GM23248 (cell line): Measurements from ENCODE around the gene ECI1. TPM values are rescaled to one million over a fixed set of nuclear protein-coding genes. Genes with fewer than 3 reads are reported as not detected.

ENCODE experiments used
- DNase-seq: peaks from one replicate; pipeline ENCODE4 v3.0.0-alpha.2; 2015
- H2AFZ ChIP-seq: fragments of 200-600 bp; sonication (generic); 2 replicates; pipeline ENCODE4 v1.6.1; 2016; ENCODE audit warnings: antibody characterized with exemption
- H3F3A ChIP-seq: fragments of 200-600 bp; sonication (generic); 2 replicates; pipeline ENCODE4 v1.6.1; 2016; ENCODE audit warnings: mild to moderate bottlenecking, antibody characterized with exemption, mixed run types; ENCODE audit not compliant: insufficient read depth
- H3K27ac ChIP-seq: fragments of 200-600 bp; sonication (generic); 2 replicates; pipeline ENCODE4 v1.5.1; 2016; ENCODE audit warnings: mild to moderate bottlenecking
- H3K27me3 ChIP-seq: fragments of 200-600 bp; sonication (generic); replicated peaks from 2 replicates; pipeline ENCODE4 v1.6.1; 2016; ENCODE audit warnings: mild to moderate bottlenecking; ENCODE audit not compliant: insufficient read depth
- H3K36me3 ChIP-seq: fragments of 200-600 bp; sonication (generic); 2 replicates; pipeline ENCODE4 v1.6.1; 2016; ENCODE audit warnings: low read depth, mild to moderate bottlenecking
- H3K4me1 ChIP-seq: fragments of 200-600 bp; sonication (generic); 2 replicates; pipeline ENCODE4 v1.6.1; 2016; ENCODE audit warnings: mild to moderate bottlenecking; ENCODE audit not compliant: insufficient read depth
- H3K4me2 ChIP-seq: fragments of 200-600 bp; sonication (generic); one replicate; pipeline ENCODE4 v1.6.1; 2016; ENCODE audit warnings: mild to moderate bottlenecking; ENCODE audit not compliant: unreplicated experiment
- H3K4me3 ChIP-seq: fragments of 200-600 bp; sonication (generic); 2 replicates; pipeline ENCODE4 v1.5.1; 2016; ENCODE audit warnings: mild to moderate bottlenecking
- H3K79me2 ChIP-seq: fragments of 200-600 bp; sonication (generic); 2 replicates; pipeline ENCODE4 v1.6.1; 2016; ENCODE audit warnings: mild to moderate bottlenecking; ENCODE audit not compliant: insufficient read depth
- H3K9ac ChIP-seq: fragments of 200-600 bp; sonication (generic); 2 replicates; pipeline ENCODE4 v1.6.1; 2016; ENCODE audit warnings: mild to moderate bottlenecking
- H3K9me2 ChIP-seq: fragments of 200-600 bp; sonication (generic); 2 replicates; pipeline ENCODE4 v1.6.1; 2016; ENCODE audit warnings: mixed run types, mild to moderate bottlenecking, moderate library complexity; ENCODE audit not compliant: insufficient read depth
- H3K9me3 ChIP-seq: fragments of 200-600 bp; sonication (generic); one replicate; pipeline ENCODE4 v1.6.1; 2017; ENCODE audit warnings: low read depth
- H4K20me1 ChIP-seq: fragments of 200-600 bp; sonication (generic); 2 replicates; pipeline ENCODE4 v1.6.0; 2016; ENCODE audit not compliant: insufficient read depth
- EZH2 ChIP-seq: fragments of 200-600 bp; sonication (generic); IDR thresholded peaks from 2 replicates; pipeline ENCODE4 v1.6.1; 2018; ENCODE audit warnings: antibody characterized with exemption, mild to moderate bottlenecking; ENCODE audit not compliant: insufficient read depth, poor library complexity, severe bottlenecking
- EZH2phosphoT487 ChIP-seq: fragments of 200-600 bp; sonication (generic); IDR thresholded peaks from 2 replicates; pipeline ENCODE4 v1.6.1; 2018; ENCODE audit warnings: antibody characterized with exemption, moderate library complexity, mild to moderate bottlenecking, low read depth; ENCODE audit not compliant: insufficient read depth
- WGBS, 2 experiments: methylation state at CpG; one replicate each; pipeline ENCODE4 v1.1.6; 2015 to 2017; ENCODE audit warnings: low lambda C conversion rate in 2 of 2, low coverage in 1 of 2; ENCODE audit errors: missing lambda C conversion rate in 2 of 2; 5-methylcytosine and 5-hydroxymethylcytosine counted together
- in situ Hi-C: fragments of 300-500 bp; cut with MboI; formaldehyde crosslinking; loops from 2 replicates; pipeline ENCODE4 v1.15.0; 2020
- microRNA counts: library from miRNA; unstranded; fragments of <30 nt; microRNA quantifications from one replicate; lab custom pipeline; 2016
- microRNA-seq: library from miRNA; unstranded; fragments of <30 nt; microRNA quantifications from one replicate; pipeline ENCODE4, GENCODE V29; 2016; ENCODE audit warnings: borderline number of aligned reads
- polyA plus RNA-seq: library from polyadenylated mRNA; unstranded; fragments of >200 nt; fragmentation: Nextera tagmentation; extraction: Ambion mirVana; gene quantifications from 2 replicates; pipeline ENCODE4 v1.2.1, GENCODE V29; 2016
- small RNA-seq: library from RNA; depleted of rRNA; stranded (forward); fragments of <200 nt; gene quantifications from one replicate; pipeline ENCODE3, GENCODE V24; 2014; ENCODE audit warnings: low read depth, low replicate concordance
- total RNA-seq: library from RNA; depleted of rRNA; stranded (reverse); fragments of >200 nt; shearing (Covaris generic); gene quantifications from 2 replicates; pipeline ENCODE4 v1.2.3, GENCODE V29; 2014; rRNA removed

Gene ECI1
- total and polyA plus RNA-seq, 2 experiments from 2014 or later, result 92.0 to 106 TPM

DNA sequence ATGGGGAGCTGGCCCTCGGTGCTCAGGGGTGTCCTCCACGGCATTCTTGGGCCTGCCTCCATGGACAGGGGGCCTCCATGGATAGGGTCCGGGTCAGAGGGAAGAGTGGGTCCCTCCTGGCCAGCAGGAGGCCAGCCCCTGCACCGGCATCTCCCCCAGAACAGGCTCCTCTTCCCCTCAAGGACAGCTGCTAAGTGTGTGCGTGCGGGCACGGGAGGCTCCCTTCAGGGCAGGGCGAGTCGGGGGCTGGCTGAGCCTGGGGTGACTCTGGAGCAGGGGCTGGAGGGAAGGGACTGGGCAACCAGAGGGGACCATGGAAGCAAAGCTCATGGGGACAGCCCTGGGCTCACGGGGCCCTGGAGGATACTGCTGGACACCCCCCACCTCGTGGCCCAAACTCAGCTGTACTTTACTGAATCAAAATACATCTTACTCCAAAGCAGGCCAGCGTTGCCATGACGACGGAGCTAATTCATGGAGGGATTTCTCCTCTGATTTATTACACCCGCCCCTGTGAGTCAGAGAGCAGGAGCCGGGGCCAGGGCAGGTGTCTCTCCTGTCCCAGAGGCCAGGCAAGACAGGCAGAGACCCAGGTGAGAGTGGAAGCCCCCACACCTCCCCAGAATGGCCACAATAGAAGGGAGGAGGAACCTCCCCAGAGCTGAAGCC lies 57.1 kb downstream of the ECI1 start:
- Histone ChIP-seq H3K9ac (no peak overlapping the region), H3F3A (no peaks in the 10 kb centered on the region), H3K27ac (no peak overlapping the region), H4K20me1 (no peaks in the 10 kb centered on the region), H3K9me3 (no peaks in the 10 kb centered on the region), H3K27me3 (peaks cover 29% of the 10 kb centered on the region), H2AFZ (no peak overlapping the region), H3K4me1 (no peaks in the 10 kb centered on the region), H3K9me2 (no peaks in the 10 kb centered on the region), H3K36me3 (no peaks in the 10 kb centered on the region), H3K4me2 (no peak overlapping the region), H3K79me2 (no peaks in the 10 kb centered on the region), H3K4me3 (no peak overlapping the region)
- in situ Hi-C loops, result no loop called here
- DNase-seq, result peak; percentile 65
- WGBS, 2 experiments, result 54 to 64% methylated on average over 14 to 15 of the region's 16 CpGs
- TF ChIP-seq EZH2phosphoT487, result no peak
- TF ChIP-seq EZH2, result peak; percentile 30

DNA sequence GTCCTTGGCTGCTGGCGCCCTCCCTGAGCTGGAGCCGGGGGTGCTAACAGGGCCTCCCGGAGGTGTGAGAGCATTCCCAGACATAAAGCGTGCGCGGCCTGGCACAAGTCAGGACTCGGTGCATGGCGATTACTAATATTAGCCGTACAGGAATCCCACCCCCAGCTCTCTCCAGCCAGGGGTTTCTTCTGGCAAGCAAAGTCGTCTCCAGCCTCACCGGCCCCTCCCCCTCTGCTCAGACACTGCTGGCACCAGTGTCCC lies 60.0 kb downstream of the ECI1 start:
- 86 to 87% methylated on average over 11 of the region's 11 CpGs for WGBS, 2 experiments

DNA sequence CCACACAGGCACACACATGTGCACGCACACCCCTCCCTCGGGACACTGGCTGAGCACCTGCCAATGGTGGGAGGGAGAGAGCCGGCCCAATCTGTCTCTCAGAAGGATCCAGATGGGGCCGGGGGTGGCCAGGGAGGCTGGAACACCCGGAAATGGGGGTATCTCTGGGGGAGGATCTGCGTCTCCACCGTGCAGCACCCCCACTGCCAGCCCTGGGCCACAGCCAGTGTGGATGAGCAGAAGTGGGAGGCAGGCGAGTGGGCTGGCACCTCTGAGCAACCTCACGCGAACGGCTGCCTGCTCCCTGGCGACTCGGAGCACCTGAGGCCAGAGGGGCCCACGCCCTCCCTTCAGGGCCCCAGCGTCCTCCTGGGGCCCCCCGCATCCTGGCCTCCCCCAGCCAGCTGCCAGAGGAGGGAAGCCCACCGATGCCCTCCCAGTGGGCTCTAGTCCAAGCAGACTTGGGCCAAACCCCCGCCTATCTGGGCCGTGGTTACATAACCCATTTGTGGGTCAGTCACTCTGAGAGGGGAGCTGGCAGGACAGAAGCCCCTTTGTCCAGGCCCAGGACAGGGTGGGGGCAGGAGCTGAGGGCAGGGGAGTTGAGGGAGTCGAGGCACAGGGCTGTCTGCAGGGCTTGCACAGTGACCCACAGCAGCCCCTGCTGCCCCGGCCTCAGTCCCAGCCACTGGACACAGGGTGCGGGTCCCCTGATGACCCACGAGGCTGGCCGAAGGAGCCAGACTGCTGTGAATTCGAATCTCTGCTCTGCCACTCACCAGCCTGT lies 60.5 kb downstream of the ECI1 start:
- no peak overlapping the region for H3K4me2 ChIP-seq
- WGBS, 2 experiments, result 62 to 66% methylated on average over 10 to 15 of the region's 25 CpGs
- TF ChIP-seq EZH2phosphoT487, result no peak
- no peak for TF ChIP-seq EZH2
- H3K36me3 ChIP-seq, result no peaks in the 10 kb centered on the region
- H3K4me3 ChIP-seq, result no peak overlapping the region
- no peak overlapping the region for H3K27ac ChIP-seq
- no peak overlapping the region for H2AFZ ChIP-seq
- in situ Hi-C loops, result no loop called here
- H3K4me1 ChIP-seq, result no peaks in the 10 kb centered on the region
- H3K9me3 ChIP-seq, result no peaks in the 10 kb centered on the region
- H3K79me2 ChIP-seq, result no peaks in the 10 kb centered on the region
- H3K27me3 ChIP-seq, result peaks cover 15% of the 10 kb centered on the region
- no peaks in the 10 kb centered on the region for H3F3A ChIP-seq
- no peaks in the 10 kb centered on the region for H3K9me2 ChIP-seq
- no peak for DNase-seq
- H4K20me1 ChIP-seq, result no peaks in the 10 kb centered on the region
- H3K9ac ChIP-seq, result no peak overlapping the region

More for the DNA sequence above, 60.0 kb downstream of the ECI1 start:
- H2AFZ ChIP-seq, result no peak overlapping the region
- no peaks in the 10 kb centered on the region for H3K9me2 ChIP-seq
- in situ Hi-C loops, result no loop called here
- H3K4me2 ChIP-seq, result no peak overlapping the region
- peaks cover 16% of the 10 kb centered on the region for H3K27me3 ChIP-seq
- no peak overlapping the region for H3K27ac ChIP-seq
- no peaks in the 10 kb centered on the region for H3K9me3 ChIP-seq
- no peak for TF ChIP-seq EZH2phosphoT487
- TF ChIP-seq EZH2, result no peak
- no peaks in the 10 kb centered on the region for H3F3A ChIP-seq
- no peaks in the 10 kb centered on the region for H3K4me1 ChIP-seq
- H3K79me2 ChIP-seq, result no peaks in the 10 kb centered on the region
- no peak for DNase-seq
- no peaks in the 10 kb centered on the region for H4K20me1 ChIP-seq
- H3K4me3 ChIP-seq, result no peak overlapping the region
- no peak overlapping the region for H3K9ac ChIP-seq
- no peaks in the 10 kb centered on the region for H3K36me3 ChIP-seq

DNA sequence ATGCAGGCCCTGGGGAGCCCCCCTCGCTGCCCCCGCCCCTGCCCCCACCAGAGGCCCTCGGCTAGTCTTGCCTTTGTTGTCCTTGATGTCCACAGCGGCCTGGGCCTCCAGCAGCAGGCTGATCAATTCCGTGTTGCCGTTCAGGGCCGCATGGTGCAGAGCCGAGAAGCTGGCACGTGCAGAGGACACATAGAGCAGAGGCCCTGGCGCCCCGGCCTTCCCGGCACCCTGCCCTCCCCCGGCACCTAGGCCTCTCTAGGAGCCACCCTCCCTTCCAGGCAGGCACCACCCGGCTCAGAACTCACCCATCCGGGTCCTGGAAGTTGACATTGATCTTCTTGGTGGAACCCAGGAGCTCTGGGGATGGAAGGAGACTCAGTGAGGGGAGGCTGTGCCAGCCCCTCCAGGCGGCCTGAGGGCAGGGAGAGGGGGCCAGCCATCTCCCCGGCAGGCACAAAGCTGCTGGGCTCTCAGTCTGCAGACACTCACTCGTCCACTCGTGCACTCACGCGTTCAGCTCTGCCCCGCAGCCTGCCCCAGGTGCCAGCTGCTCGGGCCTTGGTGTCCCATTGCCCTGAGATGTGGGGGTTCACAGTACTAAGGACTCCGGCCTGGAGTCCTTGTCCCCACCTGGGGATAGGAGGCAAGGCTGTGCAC lies 61.3 kb downstream of the ECI1 start:
- no peak overlapping the region for H3K4me2 ChIP-seq
- no peaks in the 10 kb centered on the region for H3K36me3 ChIP-seq
- no peak overlapping the region for H3K4me3 ChIP-seq
- in situ Hi-C loops, result no loop called here
- H3K9me3 ChIP-seq, result no peaks in the 10 kb centered on the region
- TF ChIP-seq EZH2phosphoT487 (no peak), EZH2 (no peak)
- no peak overlapping the region for H2AFZ ChIP-seq
- H3K4me1 ChIP-seq, result no peaks in the 10 kb centered on the region
- H3K9me2 ChIP-seq, result no peaks in the 10 kb centered on the region
- no peaks in the 10 kb centered on the region for H4K20me1 ChIP-seq
- H3K27ac ChIP-seq, result no peak overlapping the region
- 73 to 74% methylated on average over 21 to 24 of the region's 24 CpGs for WGBS, 2 experiments
- H3K27me3 ChIP-seq, result peaks cover 7% of the 10 kb centered on the region
- DNase-seq, result no peak
- H3K9ac ChIP-seq, result no peak overlapping the region
- H3F3A ChIP-seq, result no peaks in the 10 kb centered on the region
- H3K79me2 ChIP-seq, result no peaks in the 10 kb centered on the region

MicroRNAs within 50 kb of the gene (microRNA counts, 767-probe panel; counts per million panel counts)
- microRNA hsa-miR-940 (lab: Ali Mortazavi, UCI), result 447 counts per million, percentile 86 among the panel's probes with 10 or more counts

Small RNA genes lying within 50 kb of the gene (microRNA-seq; reads per million reads assigned to microRNA genes)
- gene MIR3677, result not detected
- gene MIR4717, result not detected

Small RNA genes lying within 50 kb of the gene (small RNA-seq; reads per million reads assigned to genes)
- not detected for gene MIR3677
- gene MIR4717, result not detected

Other genes with a start within 250 kb of the ECI1 start
- 21.2 and 23.4 TPM in 2 replicates for gene ZNF598, start 241.8 kb downstream of the ECI1 start, total RNA-seq
- gene ZNF598, start 241.8 kb downstream of the ECI1 start, polyA plus RNA-seq, result 12.2 and 14.1 TPM in 2 replicates
- gene NPW, start 231.8 kb downstream of the ECI1 start, total RNA-seq, result not detected in 2 replicates
- gene NPW, start 231.8 kb downstream of the ECI1 start, polyA plus RNA-seq, result 2.1 and 3.0 TPM in 2 replicates
- gene NHERF2, start 224.7 kb downstream of the ECI1 start, total RNA-seq, result 27.3 and 39.7 TPM in 2 replicates
- 29.0 and 45.1 TPM in 2 replicates for gene NHERF2, start 224.7 kb downstream of the ECI1 start, polyA plus RNA-seq
- gene NTHL1, start 203.8 kb downstream of the ECI1 start, total RNA-seq, result 19.9 and 22.8 TPM in 2 replicates
- gene NTHL1, start 203.8 kb downstream of the ECI1 start, polyA plus RNA-seq, result 20.3 and 21.2 TPM in 2 replicates
- 53.7 and 84.6 TPM in 2 replicates for gene TSC2, start 203.6 kb downstream of the ECI1 start, total RNA-seq
- 43.3 and 52.2 TPM in 2 replicates for gene TSC2, start 203.6 kb downstream of the ECI1 start, polyA plus RNA-seq
- 200 and 201 TPM in 2 replicates for gene PKD1, start 115.7 kb downstream of the ECI1 start, total RNA-seq
- gene PKD1, start 115.7 kb downstream of the ECI1 start, polyA plus RNA-seq, result 43.7 and 48.4 TPM in 2 replicates
- gene RAB26, start 103.0 kb downstream of the ECI1 start, total RNA-seq, result not detected in 2 replicates
- 0.30 and 0.71 TPM in 2 replicates for gene RAB26, start 103.0 kb downstream of the ECI1 start, polyA plus RNA-seq
- 72.7 and 74.2 TPM in 2 replicates for gene TRAF7, start 95.8 kb downstream of the ECI1 start, total RNA-seq
- gene TRAF7, start 95.8 kb downstream of the ECI1 start, polyA plus RNA-seq, result 28.8 and 29.3 TPM in 2 replicates
- under 0.01 TPM in 1 of 2 replicates, not detected in the other for gene CASKIN1, start 55.0 kb downstream of the ECI1 start, total RNA-seq
- not detected in 2 replicates for gene CASKIN1, start 55.0 kb downstream of the ECI1 start, polyA plus RNA-seq
- gene MLST8, start 46.1 kb downstream of the ECI1 start, total RNA-seq, result 58.6 and 62.9 TPM in 2 replicates
- gene MLST8, start 46.1 kb downstream of the ECI1 start, polyA plus RNA-seq, result 46.5 and 54.6 TPM in 2 replicates
- gene BRICD5, start 40.7 kb downstream of the ECI1 start, total RNA-seq, result 2.1 and 2.9 TPM in 2 replicates
- 0.22 and 0.56 TPM in 2 replicates for gene BRICD5, start 40.7 kb downstream of the ECI1 start, polyA plus RNA-seq
- 21.4 and 25.5 TPM in 2 replicates for gene PGP, start 36.7 kb downstream of the ECI1 start, total RNA-seq
- gene PGP, start 36.7 kb downstream of the ECI1 start, polyA plus RNA-seq, result 10.1 TPM in 2 replicates
- gene E4F1, start 28.0 kb downstream of the ECI1 start, total RNA-seq, result 32.7 and 41.5 TPM in 2 replicates
- 13.5 and 15.5 TPM in 2 replicates for gene E4F1, start 28.0 kb downstream of the ECI1 start, polyA plus RNA-seq
- gene DNASE1L2, start 15.1 kb downstream of the ECI1 start, total RNA-seq, result 0.13 TPM in 1 of 2 replicates, not detected in the other
- gene DNASE1L2, start 15.1 kb downstream of the ECI1 start, polyA plus RNA-seq, result 0.80 and 0.89 TPM in 2 replicates
- gene RNPS1, start 16.5 kb upstream of the ECI1 start, total RNA-seq, result 104 and 115 TPM in 2 replicates
- gene RNPS1, start 16.5 kb upstream of the ECI1 start, polyA plus RNA-seq, result 176 and 181 TPM in 2 replicates
- 0.76 and 2.1 TPM in 2 replicates for gene ABCA3, start 89.1 kb upstream of the ECI1 start, total RNA-seq
- 0.47 and 0.64 TPM in 2 replicates for gene ABCA3, start 89.1 kb upstream of the ECI1 start, polyA plus RNA-seq
- gene CCNF, start 177.9 kb upstream of the ECI1 start, total RNA-seq, result 11.5 and 15.7 TPM in 2 replicates
- 9.3 and 10.5 TPM in 2 replicates for gene CCNF, start 177.9 kb upstream of the ECI1 start, polyA plus RNA-seq
- 6.8 and 8.3 TPM in 2 replicates for gene TEDC2, start 208.5 kb upstream of the ECI1 start, total RNA-seq
- 4.2 and 4.8 TPM in 2 replicates for gene TEDC2, start 208.5 kb upstream of the ECI1 start, polyA plus RNA-seq
- gene NTN3, start 219.7 kb upstream of the ECI1 start, total RNA-seq, result 1.8 TPM in 1 of 2 replicates, not detected in the other
- gene NTN3, start 219.7 kb upstream of the ECI1 start, polyA plus RNA-seq, result not detected in 2 replicates
- 17.8 and 18.7 TPM in 2 replicates for gene TBC1D24, start 223.5 kb upstream of the ECI1 start, total RNA-seq
- gene TBC1D24, start 223.5 kb upstream of the ECI1 start, polyA plus RNA-seq, result 9.3 and 10.1 TPM in 2 replicates